Activated gamma-delta T cell (primary cell): ENCODE results near the gene NR1H2.

Experiments
- DNase-seq: peaks from one replicate; lab custom pipeline; 2025; lab: John Stamatoyannopoulos, UW

Gene NR1H2

GRCh38 chr19:50401605-50402450 lies 25.6 kb downstream of the NR1H2 start:
- no peak for DNase-seq

GRCh38 chr19:50402544-50403301 lies 26.5 kb downstream of the NR1H2 start:
- DNase-seq, result no peak

- no peak for DNase-seq
Measured at GRCh38 chr19:50406156-50406820, 30.0 kb downstream of the NR1H2 start.

GRCh38 chr19:50406829-50407228 lies 30.6 kb downstream of the NR1H2 start:
- no peak for DNase-seq

- DNase-seq, result no peak
Measured at GRCh38 chr19:50409347-50409746, 33.1 kb downstream of the NR1H2 start.

- no peak for DNase-seq
Measured at GRCh38 chr19:50410109-50410508, 33.9 kb downstream of the NR1H2 start.

GRCh38 chr19:50412419-50412818 lies 36.2 kb downstream of the NR1H2 start:
- DNase-seq, result no peak

- no peak for DNase-seq
Measured at GRCh38 chr19:50413096-50413495, 36.8 kb downstream of the NR1H2 start.

GRCh38 chr19:50413531-50413930 lies 37.3 kb downstream of the NR1H2 start:
- DNase-seq, result no peak

- peak; percentile 42 for DNase-seq
Measured at GRCh38 chr19:50414864-50415660, 38.8 kb downstream of the NR1H2 start.

GRCh38 chr19:50415661-50416033 lies 39.4 kb downstream of the NR1H2 start:
- DNase-seq, result no peak

GRCh38 chr19:50416034-50416977 lies 40.0 kb downstream of the NR1H2 start:
- no peak for DNase-seq

- DNase-seq, result no peak
Measured at GRCh38 chr19:50417111-50418081, 41.1 kb downstream of the NR1H2 start.

GRCh38 chr19:50418176-50419021 lies 42.1 kb downstream of the NR1H2 start, which contains the start of gene SPIB:
TSS of gene SPIB (plus strand) at chr19:50418938. CDS start at chr19:50418963, 25 bp downstream.
- DNase-seq, result no peak

- no peak for DNase-seq
Measured at GRCh38 chr19:50419022-50419579, 42.8 kb downstream of the NR1H2 start.

- DNase-seq, result no peak
Measured at GRCh38 chr19:50419580-50420035, 43.4 kb downstream of the NR1H2 start.

GRCh38 chr19:50420127-50420526 lies 43.9 kb downstream of the NR1H2 start:
- DNase-seq, result no peak

- no peak for DNase-seq
Measured at GRCh38 chr19:50420808-50421207, 44.6 kb downstream of the NR1H2 start.
